Uterus (tissue), 4 donors: ENCODE measurements around the gene STS. TPM values are rescaled to one million over a fixed set of nuclear protein-coding genes. Genes with fewer than 3 reads are reported as not detected.

ENCODE experiments used
- DNase-seq, 2 donors: peaks; one replicate each; pipeline ENCODE4 v3.0.0-alpha.2; 2019 to 2020
- H3K27ac ChIP-seq, 2 donors: fragments of 200-600 bp; sonication (generic); 1 replicate in 1 of 2; 2 replicates in 1 of 2; pipeline ENCODE4 v1.5.1; 2016 to 2018
- H3K27me3 ChIP-seq, 2 donors: fragments of 200-600 bp; sonication (generic); one replicate each; pipeline ENCODE4 v1.5.1; 2018 to 2019; ENCODE audit warnings: control low read depth in 1 of 2
- H3K36me3 ChIP-seq, 2 donors: fragments of 200-600 bp; sonication (generic); one replicate each; pipeline ENCODE4 v1.5.1; 2019; ENCODE audit warnings: control low read depth in 1 of 2
- H3K4me1 ChIP-seq, 2 donors: fragments of 200-600 bp; sonication (generic); one replicate each; pipeline ENCODE4 v1.5.1; 2018 to 2019; ENCODE audit warnings: control low read depth in 1 of 2
- H3K4me3 ChIP-seq, 2 donors: fragments of 200-600 bp; sonication (generic); 1 replicate in 1 of 2; 2 replicates in 1 of 2; pipeline ENCODE4 v1.5.1; 2018 to 2019; ENCODE audit warnings: mild to moderate bottlenecking in 1 of 2
- H3K9me3 ChIP-seq, 2 donors: fragments of 200-600 bp; sonication (generic); one replicate each; pipeline ENCODE4 v1.5.1; 2019; ENCODE audit warnings: control low read depth in 1 of 2
- POLR2A ChIP-seq, 2 donors: fragments of 450-650 bp; IDR thresholded peaks; one replicate each; pipeline ENCODE4 v1.6.1; 2016; ENCODE audit warnings: antibody characterized with exemption in 2 of 2, mild to moderate bottlenecking in 1 of 2, moderate library complexity in 1 of 2
- intact Hi-C: fragments of 100-400 bp; cut with DNase I; formaldehyde crosslinking; loops from one replicate; pipeline ENCODE4 v1.15.1; 2023; ENCODE audit warnings: low total_unique reads
- total RNA-seq, 4 donors: library from RNA; depleted of rRNA in 3 of 4; stranded (reverse); fragments of >200 nt in 3 of 4; gene quantifications; one replicate each; pipeline versions ENCODE4 v1.1.0 to v1.2.4, GENCODE V29; 2014 to 2023
- TF ChIP-seq, protein P1 (sequence below), 4 experiments: fragments of 200-600 bp in 2 of 4; fragments of 450-650 bp in 2 of 4; sonication (generic) in 2 of 4; IDR thresholded peaks; one replicate each; pipeline ENCODE4 v1.5.1; 2016 to 2019; ENCODE audit warnings: antibody characterized with exemption in 4 of 4, mild to moderate bottlenecking in 2 of 4, moderate library complexity in 1 of 4
- donor health status: DM: yes; HTN: yes; CAD: no.

Gene STS
- total RNA-seq, 4 donors from 2014 or later = 3.5 to 7.4 (median 6.2) TPM

DNA sequence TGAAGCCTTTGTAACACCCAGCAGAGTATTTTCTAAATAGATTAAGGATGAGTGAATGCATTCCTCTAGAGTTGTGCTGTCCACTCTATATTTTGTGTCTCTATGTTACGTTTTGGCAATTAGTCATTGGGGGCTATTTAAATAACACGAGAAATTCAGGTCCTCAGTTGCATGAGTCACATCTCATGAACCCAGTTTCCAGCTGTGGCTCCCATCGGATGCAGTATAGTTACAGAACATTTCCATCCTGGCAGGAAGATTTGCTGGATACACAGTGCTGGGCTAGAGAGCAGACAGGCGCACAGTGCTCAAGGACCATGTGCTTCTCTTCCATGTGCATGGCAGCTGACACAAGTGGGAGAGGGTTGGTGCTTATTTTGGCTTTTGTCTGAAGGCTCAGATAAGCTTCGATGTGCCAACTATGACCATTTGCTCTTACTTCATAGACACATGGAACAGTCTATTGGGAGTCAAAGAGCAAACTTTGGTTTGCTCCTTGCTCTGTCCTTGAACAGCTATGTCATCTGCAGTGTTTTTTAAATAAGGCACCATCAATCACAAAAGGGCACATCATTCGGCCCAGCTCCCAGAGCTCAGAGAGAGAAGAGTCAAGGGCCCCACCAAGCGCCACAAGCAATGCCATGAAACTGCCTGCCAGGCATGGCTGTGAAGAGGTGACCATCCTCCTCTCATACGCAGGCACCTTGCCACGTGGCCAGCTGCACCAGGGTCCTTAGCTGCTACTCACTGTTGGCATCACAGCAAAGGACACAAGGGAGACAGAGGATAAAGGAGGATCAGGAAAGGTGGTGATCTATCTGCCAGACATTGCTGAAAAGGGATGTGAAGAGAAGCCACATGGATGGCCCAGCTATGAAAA, 8.1 kb upstream of the STS start:
- H3K4me3 ChIP-seq = no peak overlapping the region
- no peak overlapping the region for H3K27ac ChIP-seq
- intact Hi-C loops = no loop called here
- no peaks in the 10 kb centered on the region for H3K36me3 ChIP-seq
- no peaks in the 10 kb centered on the region for H3K4me1 ChIP-seq
- no peak for DNase-seq
- no peaks in the 10 kb centered on the region for H3K9me3 ChIP-seq
- no peak for TF ChIP-seq POLR2A (IDR thresholded peaks at IDR 0.05)
- TF ChIP-seq, protein P1, sequence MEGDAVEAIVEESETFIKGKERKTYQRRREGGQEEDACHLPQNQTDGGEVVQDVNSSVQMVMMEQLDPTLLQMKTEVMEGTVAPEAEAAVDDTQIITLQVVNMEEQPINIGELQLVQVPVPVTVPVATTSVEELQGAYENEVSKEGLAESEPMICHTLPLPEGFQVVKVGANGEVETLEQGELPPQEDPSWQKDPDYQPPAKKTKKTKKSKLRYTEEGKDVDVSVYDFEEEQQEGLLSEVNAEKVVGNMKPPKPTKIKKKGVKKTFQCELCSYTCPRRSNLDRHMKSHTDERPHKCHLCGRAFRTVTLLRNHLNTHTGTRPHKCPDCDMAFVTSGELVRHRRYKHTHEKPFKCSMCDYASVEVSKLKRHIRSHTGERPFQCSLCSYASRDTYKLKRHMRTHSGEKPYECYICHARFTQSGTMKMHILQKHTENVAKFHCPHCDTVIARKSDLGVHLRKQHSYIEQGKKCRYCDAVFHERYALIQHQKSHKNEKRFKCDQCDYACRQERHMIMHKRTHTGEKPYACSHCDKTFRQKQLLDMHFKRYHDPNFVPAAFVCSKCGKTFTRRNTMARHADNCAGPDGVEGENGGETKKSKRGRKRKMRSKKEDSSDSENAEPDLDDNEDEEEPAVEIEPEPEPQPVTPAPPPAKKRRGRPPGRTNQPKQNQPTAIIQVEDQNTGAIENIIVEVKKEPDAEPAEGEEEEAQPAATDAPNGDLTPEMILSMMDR (IDR thresholded peaks at IDR 0.05) = no peak
- no peaks in the 10 kb centered on the region for H3K27me3 ChIP-seq

DNA sequence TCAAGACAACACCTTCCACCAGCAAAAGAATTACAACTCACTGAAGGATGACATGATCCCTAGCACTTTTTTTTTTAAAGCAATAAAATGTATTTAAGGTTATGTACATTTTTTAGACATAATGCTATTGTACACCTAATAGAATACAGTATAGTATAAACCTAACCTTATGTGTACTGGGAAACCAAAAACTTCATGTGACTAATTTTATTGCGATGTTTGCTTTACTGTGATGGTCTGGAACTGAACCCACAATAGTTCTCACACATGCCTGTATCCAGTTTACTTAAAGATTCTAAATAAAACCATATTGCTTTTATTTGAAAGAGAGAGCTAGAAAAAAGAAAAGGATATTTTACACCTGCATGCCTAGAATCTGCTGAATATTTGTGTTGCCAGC, 4.4 kb upstream of the STS start:
- no peaks in the 10 kb centered on the region for H3K27me3 ChIP-seq
- no peak overlapping the region for H3K4me3 ChIP-seq
- no peaks in the 10 kb centered on the region for H3K9me3 ChIP-seq
- H3K27ac ChIP-seq = no peak overlapping the region
- no peaks in the 10 kb centered on the region for H3K4me1 ChIP-seq
- no peak for DNase-seq
- TF ChIP-seq POLR2A (IDR thresholded peaks at IDR 0.05) = no peak
- TF ChIP-seq, protein P1 (IDR thresholded peaks at IDR 0.05) = no peak
- intact Hi-C loops = no loop called here
- no peaks in the 10 kb centered on the region for H3K36me3 ChIP-seq

DNA sequence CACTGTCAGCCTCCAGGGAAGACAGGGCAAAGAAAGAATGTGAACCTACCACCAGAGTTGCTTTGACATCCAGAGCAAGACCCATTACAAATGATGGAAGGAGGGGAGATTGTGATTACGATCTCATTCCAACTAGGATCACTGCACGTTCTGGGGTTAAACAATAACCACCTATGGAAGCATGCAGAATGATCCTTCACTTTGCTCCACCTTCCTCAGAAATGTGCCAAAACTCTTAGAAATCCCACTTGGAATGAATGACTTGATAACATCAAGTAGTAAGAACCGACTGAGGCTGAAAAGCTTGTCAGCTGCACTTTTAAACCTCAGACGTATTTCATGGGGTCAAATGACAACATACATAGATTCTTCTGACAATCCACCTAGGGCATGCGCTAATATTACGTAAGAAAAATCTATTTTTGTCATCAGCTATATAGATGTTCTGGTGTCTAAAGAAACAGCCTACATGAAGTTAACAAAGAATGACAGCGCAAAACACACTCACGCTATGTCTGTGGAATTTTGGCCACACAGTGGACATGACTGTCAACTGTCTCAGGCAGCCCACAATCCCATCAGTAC, 3.5 kb upstream of the STS start:
- no peak overlapping the region for H3K27ac ChIP-seq
- intact Hi-C loops = no loop called here

DNA sequence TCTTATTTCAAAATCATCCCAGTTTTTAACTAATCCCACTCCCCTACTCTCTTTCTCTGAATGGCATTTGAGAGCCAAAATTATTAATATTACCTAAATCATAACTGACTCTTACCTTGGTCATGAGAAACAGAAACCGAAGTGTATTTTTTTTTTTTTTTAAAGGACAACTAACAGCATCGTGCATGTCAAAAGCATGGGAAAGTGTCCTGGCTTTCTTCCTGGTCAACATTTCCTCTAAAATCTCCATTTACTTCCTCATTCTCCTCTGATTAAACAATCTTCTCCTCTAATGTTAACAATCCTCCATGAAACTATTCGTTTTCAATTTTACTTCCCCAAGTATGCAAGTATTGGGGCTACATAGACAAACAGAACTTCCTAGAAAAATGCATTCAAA, 2.1 kb upstream of the STS start:
- Histone ChIP-seq H3K9me3 (no peaks in the 10 kb centered on the region), H3K4me3 (no peak overlapping the region), H3K4me1 (no peaks in the 10 kb centered on the region), H3K36me3 (no peaks in the 10 kb centered on the region), H3K27ac (peak overlapping the region in 1 of 2 donors; percentile 16), H3K27me3 (no peaks in the 10 kb centered on the region)
- no peak for TF ChIP-seq POLR2A (IDR thresholded peaks at IDR 0.05)
- TF ChIP-seq, protein P1 (IDR thresholded peaks at IDR 0.05) = no peak
- DNase-seq = no peak
- intact Hi-C loops = no loop called here

More for the DNA sequence above, 3.5 kb upstream of the STS start:
- DNase-seq = no peak
- Histone ChIP-seq H3K4me3 (no peak overlapping the region), H3K9me3 (no peaks in the 10 kb centered on the region), H3K36me3 (no peaks in the 10 kb centered on the region), H3K27me3 (no peaks in the 10 kb centered on the region), H3K4me1 (no peaks in the 10 kb centered on the region)
- TF ChIP-seq POLR2A (IDR thresholded peaks at IDR 0.05) = no peak
- TF ChIP-seq, protein P1 (IDR thresholded peaks at IDR 0.05) = no peak

DNA sequence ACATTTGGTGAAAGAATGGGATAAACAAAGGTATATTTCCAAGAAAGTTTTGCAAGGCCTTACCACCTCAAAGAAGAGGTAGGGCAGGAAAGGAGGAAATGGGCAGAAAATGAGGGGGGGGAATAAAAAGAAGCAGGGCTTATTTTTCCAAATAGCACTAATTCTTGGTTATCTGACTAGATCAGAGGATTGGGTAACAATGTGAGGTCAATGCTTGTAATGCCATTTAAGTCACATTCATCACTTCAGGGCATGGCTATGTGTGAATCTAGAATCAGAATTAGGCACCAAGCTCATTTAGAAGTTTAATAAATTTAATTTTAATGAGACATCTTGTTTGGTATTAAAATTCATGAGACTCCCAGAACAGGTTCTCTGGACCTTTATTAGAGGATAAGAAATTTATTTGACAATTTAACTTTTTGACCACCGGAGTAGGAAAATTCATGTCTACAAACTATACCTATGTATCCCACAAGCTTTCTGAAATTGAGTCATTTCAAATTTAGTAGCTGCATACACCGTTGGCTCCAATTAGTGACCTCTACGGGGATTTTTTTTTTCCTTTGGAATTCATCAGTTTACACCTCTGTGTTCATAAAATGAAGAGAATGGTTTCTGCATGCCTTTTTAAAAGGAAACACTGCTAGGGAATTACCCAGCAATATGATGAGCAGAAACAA, 1.4 kb upstream of the STS start:
- Histone ChIP-seq H3K27me3 (no peaks in the 10 kb centered on the region), H3K27ac (peak overlapping the region in 1 of 2 donors; percentile 16), H3K4me1 (no peaks in the 10 kb centered on the region), H3K4me3 (no peak overlapping the region), H3K36me3 (no peaks in the 10 kb centered on the region), H3K9me3 (no peaks in the 10 kb centered on the region)
- intact Hi-C loops = no loop called here
- DNase-seq = no peak
- TF ChIP-seq POLR2A (IDR thresholded peaks at IDR 0.05) = no peak
- TF ChIP-seq, protein P1 (IDR thresholded peaks at IDR 0.05) = no peak
